HG03159 (cell line): ENCODE measurements around the gene AP3B1.

ENCODE experiments used
- ATAC-seq: cut with Tn5 transposase; IDR thresholded peaks from one replicate; pipeline ENCODE4 v1.9.1; 2021; ENCODE audit warnings: mild to moderate bottlenecking, moderate library complexity; ENCODE audit not compliant: unreplicated experiment

AP3B1 gene

DNA sequence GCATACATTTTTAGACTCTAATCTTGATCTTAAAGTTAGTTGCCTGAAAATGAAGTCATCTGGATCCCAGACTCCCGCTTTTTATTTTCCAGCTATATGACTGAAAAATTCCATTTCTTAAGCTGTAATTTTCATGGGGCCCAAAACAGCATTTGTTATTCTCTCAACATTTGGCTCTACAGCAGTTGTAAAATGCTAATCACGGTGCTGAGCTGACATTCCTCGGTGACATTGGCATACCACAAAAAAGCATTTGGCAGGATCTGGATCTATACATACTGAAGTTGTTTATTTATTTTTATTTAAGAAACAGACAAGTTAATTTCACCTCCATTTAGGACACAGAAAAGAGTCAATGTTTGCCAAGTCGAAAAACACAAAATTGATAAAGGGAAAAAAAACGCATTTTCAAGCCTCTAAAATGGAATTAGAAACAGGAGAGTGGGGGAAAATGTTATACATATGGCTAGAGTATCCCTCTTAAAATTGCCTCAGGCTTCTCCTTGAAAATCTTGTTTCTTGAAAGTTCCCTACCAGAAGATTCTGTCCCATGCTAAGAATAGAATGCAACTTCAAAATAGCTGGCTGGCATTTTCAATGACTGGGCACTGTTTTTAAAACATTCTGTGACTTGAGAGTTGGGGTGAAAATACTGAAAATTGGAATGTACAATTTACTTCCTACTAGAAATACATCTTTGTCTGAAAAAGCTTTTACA is 310.9 kb downstream of the AP3B1 start:
- no peak for ATAC-seq

DNA sequence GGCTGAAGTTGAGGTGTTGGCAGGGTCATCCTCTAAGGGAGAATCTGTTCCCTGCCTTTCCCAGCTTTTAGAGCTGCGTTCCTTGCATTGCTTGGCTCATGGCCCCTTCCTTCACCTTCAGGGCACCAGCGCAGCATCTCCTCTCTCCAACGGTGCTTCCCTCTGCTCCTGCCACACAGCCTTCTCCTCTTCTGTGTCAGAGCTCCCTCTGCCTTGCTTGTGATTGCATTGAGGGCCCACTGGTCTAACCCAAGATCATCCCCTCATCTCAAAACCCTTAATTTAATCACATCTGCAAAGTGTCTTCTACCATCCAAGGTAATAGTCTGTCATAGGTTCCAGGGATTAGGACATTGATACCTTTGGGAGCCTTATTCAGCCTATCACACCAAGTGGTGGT is 312.7 kb downstream of the AP3B1 start:
- ATAC-seq: no peak

DNA sequence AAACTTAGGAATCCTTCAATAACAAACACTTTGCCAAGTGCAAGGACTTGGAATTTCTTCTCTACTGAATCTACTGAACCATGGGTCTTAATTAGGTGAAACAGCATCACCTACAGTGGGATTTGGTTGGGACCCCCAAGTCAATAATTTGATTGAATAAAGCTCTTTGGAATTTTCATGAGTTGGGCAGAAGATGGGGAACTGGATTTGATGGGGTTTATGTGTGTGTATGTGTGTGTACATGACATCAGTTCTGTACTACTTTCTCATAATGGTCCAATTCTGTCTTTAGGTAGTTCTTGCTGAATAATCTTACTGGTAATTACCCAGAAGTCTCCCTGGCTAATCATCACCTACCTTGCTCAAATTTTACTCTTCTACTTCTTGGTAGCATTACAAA is 319.9 kb downstream of the AP3B1 start:
- no peak for ATAC-seq

DNA sequence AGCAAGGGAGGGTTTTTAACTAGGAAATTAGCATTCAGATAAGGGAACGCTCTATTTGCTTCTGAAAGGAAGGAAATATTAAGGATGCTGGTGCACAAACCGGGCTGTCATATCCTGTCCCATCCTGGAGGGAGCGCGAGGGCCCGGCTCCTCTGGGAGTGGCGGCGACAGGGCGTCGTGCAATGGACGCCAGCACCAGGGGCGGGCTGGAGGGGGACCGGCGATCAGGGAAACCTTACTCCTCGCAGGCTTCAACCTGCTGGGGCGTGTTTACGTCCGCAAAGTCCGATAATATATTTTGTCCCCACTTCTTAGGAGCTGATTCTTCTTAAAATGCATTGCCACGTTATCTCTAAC is 321.3 kb downstream of the AP3B1 start:
- ATAC-seq: no peak

DNA sequence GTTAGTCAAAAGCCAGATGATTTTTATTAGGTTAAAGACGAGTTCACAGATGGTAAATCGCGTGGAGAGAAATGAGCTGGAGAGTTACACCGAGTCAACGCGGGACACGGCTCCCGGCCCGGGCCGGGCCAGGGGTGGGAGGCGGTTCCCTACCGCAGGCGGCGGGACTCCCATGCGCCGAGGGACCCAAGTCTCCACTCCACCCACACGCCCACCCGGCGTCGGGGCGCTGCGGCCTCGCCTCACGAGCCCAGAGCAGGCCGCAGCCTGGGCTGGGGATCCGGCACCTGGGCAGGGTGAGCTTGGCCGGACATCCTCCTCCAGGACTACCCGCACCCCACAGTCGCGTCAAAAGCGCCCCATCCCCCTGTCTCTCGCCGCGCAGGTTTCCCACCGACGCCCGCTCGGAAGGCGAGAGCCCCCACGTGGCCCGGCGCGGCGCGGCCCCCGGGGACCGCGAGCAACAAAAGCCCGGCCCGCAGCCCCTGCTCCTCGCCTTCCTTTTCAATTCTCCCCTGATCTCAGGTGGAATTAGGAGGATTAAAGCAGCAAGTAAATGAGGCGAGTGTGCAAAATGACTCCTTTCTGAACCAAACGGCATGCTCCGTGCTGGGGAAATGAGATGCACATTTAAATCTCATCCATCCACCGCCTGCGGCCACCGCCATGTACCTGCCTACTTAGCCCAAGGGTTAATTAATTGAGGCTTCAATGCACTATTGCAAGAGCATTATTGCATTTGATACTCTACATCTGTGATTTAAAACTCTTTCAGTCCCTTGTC is 321.8 kb downstream of the AP3B1 start:
- peak; percentile 54 for ATAC-seq

DNA sequence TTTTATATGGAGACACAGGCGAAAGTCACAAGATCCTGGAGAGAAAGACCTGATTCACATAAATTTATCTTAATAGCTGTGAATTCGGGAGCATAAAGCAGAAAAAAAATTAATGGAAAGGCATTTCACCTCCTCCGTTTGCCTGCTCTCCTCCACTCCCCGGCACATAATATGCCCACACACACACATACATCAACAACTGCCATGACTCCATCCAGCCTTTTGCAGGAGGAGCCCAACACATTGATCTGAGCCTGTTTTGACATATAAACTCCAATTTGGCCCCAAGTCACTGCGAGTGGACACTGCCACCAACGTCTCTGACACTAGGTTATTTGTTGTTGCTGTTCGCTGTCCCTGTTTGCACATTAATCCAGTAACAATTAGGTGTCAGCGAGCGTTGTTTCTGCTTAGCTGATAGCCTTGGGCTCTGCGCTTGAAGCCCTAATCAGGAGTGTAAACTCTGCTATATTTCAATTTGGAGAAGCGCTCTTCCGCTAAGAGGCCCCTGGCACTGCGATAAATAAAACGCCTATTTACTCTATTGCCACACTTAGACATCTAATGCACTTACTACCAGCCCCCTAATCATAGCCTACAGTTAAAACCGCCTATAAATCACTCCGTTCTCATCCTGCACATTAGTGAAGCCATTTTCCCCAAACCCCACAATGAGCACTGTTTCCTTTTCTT is 322.6 kb downstream of the AP3B1 start:
- ATAC-seq: no peak

DNA sequence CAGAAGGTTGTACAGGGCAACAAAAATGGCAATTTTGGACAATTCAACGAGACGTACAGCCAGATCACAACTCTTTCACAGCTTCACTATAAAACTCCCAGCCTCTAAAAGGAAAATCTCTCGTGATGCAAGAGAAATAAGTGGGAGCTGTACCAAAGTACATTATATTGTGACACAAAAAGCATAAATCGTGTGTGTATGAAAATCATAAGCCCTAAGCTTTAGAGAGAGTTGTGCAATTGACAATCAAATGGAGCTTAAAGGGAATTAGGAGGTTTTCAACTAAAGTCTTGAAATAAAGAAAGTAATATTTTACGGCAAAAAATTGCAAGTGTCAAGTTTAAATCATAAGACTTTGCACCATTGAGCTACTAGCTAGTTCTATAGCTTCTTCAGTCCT is 323.6 kb downstream of the AP3B1 start:
- no peak for ATAC-seq

DNA sequence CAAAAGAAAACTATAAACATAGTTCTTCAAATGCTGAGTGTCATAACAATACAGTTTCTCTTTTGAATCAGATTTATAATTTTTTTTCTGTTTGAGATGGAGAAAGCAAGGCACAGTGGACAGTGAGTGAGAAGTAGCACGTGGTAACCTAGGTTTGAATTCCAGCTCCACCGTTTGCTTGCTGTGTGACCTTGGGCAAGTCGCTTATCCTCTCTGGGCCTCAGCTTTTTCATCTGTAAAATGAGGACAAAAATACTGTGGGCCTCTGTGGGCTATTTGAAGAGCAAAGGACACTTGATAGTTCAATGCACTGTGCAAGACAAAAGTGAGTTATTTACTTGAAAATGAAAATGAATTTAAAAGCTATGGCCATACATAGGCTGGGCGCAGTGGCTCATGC is 330.7 kb downstream of the AP3B1 start:
- ATAC-seq: no peak

DNA sequence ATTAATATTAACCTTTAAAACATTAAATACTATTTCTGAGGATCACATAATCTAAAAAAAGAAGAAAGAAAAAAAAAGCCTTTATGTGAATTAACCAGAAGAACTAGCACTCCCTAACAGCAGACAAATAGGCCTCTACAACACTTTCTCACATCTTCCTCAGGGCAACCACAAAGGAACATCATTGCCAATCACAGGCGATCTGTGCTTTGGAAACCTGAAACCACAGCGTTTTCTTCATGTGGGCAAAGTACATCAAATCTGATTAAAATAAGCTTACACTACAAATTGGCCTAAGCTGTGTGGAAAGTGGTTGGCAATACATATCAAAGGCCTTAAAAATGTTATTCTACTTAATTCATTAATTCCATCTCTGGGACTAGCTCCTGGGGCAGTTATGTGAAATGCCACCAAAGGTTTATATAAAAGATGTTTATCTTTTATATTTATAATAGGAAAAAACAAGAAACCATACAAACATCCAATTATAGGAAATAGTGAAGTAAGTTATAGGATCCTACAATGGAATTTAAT is 333.6 kb downstream of the AP3B1 start:
- no peak for ATAC-seq

DNA sequence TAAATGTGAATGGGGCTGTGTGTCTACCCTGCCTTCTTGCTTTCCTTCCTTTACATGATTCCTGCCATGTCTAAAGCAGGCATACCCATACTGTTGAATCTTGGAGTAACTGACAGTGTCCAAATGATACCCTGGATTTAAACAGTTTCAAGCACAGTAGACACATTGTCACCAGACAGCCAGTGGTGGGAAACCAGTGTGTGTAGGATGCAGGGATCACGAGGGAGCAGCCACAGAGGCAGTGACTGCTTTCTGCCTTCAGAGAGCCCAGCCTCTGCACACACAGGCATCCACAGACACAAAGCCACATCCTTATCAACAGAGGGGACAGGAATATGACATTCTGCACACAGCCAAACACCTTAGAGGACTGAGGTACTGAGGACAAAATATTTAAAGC is 334.2 kb downstream of the AP3B1 start:
- no peak for ATAC-seq

DNA sequence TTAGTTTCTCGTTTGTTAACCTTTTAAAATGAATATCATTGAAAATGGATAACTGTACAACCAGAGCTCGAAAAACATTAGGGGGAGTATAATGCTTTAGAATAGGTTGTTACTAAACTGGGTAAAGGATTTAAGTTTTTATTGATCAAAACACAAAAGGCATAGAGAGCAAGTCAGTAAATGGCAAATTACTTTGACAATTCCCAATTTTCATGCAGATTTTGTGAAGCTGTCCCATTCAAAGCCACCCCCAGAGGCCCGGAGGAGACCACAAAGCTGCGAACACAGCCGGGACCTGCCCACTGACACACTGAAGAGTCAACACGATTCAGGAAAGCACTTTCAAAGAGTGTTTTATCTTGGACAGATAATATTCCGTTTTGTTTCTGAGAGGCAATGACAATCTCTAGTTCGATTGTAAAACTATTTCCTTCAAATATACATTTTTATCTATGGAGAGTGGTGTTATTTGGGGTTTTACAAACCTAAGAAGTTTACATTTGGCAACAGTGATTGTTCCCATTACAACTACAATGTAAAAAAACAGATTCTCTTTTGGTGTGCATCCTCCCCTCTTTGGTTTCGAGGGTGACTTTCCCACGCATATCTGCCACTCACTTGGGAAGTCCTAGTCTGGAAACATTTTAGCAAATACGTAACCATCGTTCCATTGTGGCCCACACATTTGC is 335.7 kb downstream of the AP3B1 start:
- no peak for ATAC-seq

DNA sequence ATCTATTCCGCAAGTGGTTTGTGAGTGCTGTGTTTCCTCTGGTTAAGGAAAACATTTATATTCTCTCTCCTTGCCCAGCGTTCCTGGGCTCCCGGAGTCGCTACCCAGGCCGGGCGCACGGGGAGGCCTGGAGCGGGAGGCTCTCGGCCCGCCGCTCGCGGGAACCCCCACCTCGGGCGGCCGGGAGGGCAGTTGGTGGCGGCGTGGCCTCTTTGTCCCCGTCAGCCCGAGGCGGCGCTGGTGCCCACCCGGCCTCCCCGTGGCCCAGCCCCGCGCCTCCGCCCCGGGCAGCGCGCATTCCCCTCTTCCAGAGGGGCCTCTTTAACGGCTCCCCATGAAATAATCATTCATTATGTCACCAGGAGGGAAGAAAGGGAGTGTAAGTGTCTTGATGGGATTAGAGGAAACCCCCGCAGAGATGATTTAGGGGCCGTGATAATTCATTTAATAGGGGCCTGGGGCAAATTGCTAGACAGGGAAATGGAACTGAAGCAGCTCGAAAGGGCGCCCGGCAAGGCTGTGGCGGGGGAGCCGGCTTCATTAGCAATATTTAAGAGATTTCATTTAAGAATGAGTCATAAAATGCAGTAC is 336.5 kb downstream of the AP3B1 start:
- no peak for ATAC-seq

DNA sequence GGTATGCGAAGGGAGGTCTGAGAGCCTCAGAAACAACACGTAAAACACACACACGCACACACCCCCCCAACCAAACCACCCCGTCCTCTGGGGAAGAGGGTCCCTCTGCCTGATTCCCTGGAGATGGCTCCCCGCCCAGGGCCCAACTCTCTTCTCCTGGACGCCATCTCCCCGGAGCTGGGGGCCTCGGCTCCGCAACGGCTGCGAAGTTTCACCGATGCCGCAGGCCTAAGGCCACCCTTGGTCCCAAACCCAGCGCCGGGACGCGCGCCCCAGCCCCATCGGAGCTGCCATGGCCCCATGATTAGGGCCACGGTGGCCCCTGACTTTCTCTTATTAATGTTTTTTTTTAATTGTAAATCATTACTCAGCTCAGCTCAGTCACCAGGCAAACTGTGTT is 337.0 kb downstream of the AP3B1 start:
- no peak for ATAC-seq

DNA sequence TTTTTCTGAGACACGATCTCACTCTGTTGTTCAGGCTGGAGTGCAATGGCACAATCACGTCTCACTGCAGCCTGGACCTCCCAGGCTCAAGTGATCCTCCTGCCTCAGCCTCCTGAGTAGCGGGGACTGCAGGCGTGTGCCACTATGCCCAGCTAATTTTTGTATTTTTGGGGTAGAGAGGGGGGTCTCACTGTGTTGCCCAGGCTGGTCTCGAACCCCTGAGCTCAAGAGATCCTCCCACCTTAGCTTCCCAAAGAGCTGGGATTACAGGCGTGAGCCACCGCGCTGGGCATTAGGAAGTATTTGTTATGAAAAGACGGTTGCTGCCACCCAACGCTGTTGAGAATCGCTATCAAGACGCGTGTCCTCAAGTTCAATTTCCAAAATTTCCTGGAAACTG is 337.4 kb downstream of the AP3B1 start:
- ATAC-seq: no peak

DNA sequence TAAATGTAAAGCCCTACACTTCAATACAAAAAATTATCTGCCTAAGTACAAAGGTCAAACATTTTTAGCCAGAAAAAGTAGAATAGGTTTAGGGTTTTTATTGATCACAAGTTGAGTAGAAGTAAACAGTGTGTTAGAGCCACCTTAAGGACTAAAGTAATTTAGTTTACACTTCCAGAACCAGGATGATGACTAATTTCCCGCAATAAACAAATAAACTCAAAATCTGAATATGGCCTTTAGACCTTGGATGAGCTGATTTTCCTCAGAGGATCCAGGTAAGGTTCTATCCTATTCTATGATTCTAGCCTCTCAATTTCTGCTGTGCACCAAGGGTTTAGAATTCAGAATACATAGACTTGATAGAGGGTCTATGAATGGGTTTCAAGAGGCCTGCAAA is 338.9 kb downstream of the AP3B1 start:
- ATAC-seq: no peak

DNA sequence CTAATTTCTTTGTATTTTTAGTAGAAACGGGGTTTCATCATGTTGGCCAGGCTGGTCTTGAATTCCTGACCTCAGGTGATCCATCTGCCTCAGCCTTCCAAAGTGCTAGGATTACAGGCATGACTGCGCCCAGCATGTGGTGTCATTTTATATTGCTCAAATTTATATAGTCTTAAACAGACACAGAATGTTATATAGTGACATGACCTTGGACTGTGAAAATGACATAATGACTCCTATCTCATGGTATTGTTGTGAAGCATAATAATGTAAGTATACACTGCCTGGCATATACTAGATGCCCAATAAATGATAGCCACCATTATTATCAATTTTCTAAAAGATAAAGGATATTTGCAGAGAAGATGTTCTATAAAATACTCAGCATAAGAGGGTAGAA is 341.1 kb downstream of the AP3B1 start:
- ATAC-seq: no peak

DNA sequence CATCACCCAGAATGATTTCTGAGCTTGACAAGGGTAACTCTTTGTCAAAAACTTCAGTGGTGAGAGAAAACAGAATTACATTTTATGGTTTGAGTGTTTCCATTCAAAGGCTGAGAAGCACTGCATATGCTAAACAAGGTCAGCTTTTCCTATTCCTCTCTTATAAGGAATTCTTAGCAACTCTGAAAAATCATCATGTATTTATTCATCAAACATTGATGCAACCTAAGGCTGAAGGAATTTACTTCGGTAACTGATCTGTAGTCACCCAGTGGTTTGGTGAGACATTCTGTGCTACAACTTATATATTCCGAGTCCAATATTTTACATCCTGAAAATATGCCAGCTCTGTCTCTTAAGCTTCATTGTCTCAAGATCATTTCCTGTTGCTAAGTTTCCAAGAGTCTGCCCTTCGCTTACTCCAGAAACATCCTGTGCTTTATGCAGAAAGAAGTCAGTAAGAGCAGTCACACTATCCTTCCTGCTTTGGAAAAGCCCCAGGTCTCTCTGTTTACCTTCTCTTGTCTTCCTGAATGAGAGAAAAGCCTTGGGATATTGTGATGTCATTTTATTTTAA is 341.8 kb downstream of the AP3B1 start:
- ATAC-seq: no peak
